Panc1 (cell line): Measurements from ENCODE around the gene HMOX1. TPM values are rescaled to one million over a fixed set of nuclear protein-coding genes. Genes with fewer than 3 reads are reported as not detected.

Source experiments
- ATAC-seq: fragments of 200-7000 bp; cut with Tn5 transposase; 2 replicates; pipeline ENCODE4 v1.9.1; 2020; ENCODE audit warnings: mild to moderate bottlenecking, moderate library complexity
- BruUV-seq: library from RNA; stranded (reverse); fragments of 400-500 nt; replicated peaks from 2 replicates; lab custom pipeline; 2021; lab: Mats Ljungman, UMichigan
- CTCF ChIA-PET: fragments of 300-600 bp; sonication (Branson Sonifier 250); formaldehyde crosslinking; loops from one replicate; lab custom pipeline; 2022; ENCODE audit warnings: antibody characterized with exemption; lab: Charles Lee
- POLR2A ChIA-PET: fragments of 300-600 bp; sonication (Branson Sonifier 250); formaldehyde crosslinking; loops from one replicate; lab custom pipeline; 2022; ENCODE audit warnings: antibody characterized with exemption; lab: Charles Lee
- DNase-seq: peaks from one replicate; pipeline ENCODE4 v3.0.0-alpha.2; 2010; ENCODE audit warnings: low read depth, low spot score
- H3K27ac ChIP-seq: 2 replicates; pipeline ENCODE4 v1.5.1; 2011; ENCODE audit warnings: mild to moderate bottlenecking, low read length, inconsistent platforms
- H3K27me3 ChIP-seq: fragments of 200-500 bp; sonication (Bioruptor generic); 2 replicates; pipeline ENCODE4 v1.6.0; 2014; ENCODE audit warnings: low read length, inconsistent platforms; ENCODE audit not compliant: control insufficient read depth, insufficient read depth
- H3K36me3 ChIP-seq: fragments of 200-500 bp; sonication (Bioruptor generic); 2 replicates; pipeline ENCODE4 v1.5.1; 2014; ENCODE audit warnings: inconsistent platforms, mild to moderate bottlenecking, low read length, moderate library complexity; ENCODE audit not compliant: control insufficient read depth, insufficient read depth
- H3K4me1 ChIP-seq: 2 replicates; pipeline ENCODE4 v1.5.1; 2011; ENCODE audit warnings: inconsistent platforms, mild to moderate bottlenecking, low read length, moderate library complexity; ENCODE audit not compliant: control insufficient read depth, insufficient read depth
- H3K4me3 ChIP-seq, 2 experiments: 2 replicates each; pipeline ENCODE4 v1.5.1; 2011 to 2012; ENCODE audit warnings: low read depth in 2 of 2, low read length in 2 of 2, mild to moderate bottlenecking in 2 of 2, inconsistent platforms in 1 of 2, moderate library complexity in 1 of 2
- H3K9me3 ChIP-seq: fragments of 200-500 bp; sonication (Bioruptor generic); 2 replicates; pipeline ENCODE4 v1.5.1; 2014; ENCODE audit warnings: low read depth, mild to moderate bottlenecking, inconsistent platforms, low read length, moderate library complexity; ENCODE audit not compliant: control insufficient read depth, insufficient read depth
- CTCF ChIP-seq: fragments of 450-650 bp; IDR thresholded peaks from 2 replicates; pipeline ENCODE4 v1.5.1; 2017; ENCODE audit warnings: mild to moderate bottlenecking
- POLR2AphosphoS5 ChIP-seq: IDR thresholded peaks from 2 replicates; pipeline ENCODE4 v1.6.1; 2012; ENCODE audit warnings: mild to moderate bottlenecking, low read depth, low read length, moderate library complexity
- REST ChIP-seq, 2 experiments: IDR thresholded peaks; 2 replicates each; pipeline ENCODE4 v1.6.1; 2011 to 2012; ENCODE audit warnings: low read depth in 2 of 2, control low read depth in 1 of 2, low read length in 1 of 2, mild to moderate bottlenecking in 1 of 2, moderate library complexity in 1 of 2; ENCODE audit not compliant: insufficient read depth in 1 of 2
- SIN3A ChIP-seq: IDR thresholded peaks from 2 replicates; pipeline ENCODE4 v1.6.1; 2012; ENCODE audit warnings: low read depth, mild to moderate bottlenecking, low read length, moderate library complexity, borderline replicate concordance; ENCODE audit not compliant: insufficient read depth
- TCF7L2 ChIP-seq: IDR thresholded peaks from 2 replicates; pipeline ENCODE4 v1.6.1; 2011; ENCODE audit warnings: mild to moderate bottlenecking, low read depth, low read length, inconsistent platforms
- in situ Hi-C: cut with HindIII; loops from 2 replicates; pipeline ENCODE4 v1.10.0; 2016; ENCODE audit warnings: low sequenced_read_pairs, low pct_unique_long_range_greater_than_20kb
- intact Hi-C: fragments of 100-400 bp; cut with micrococcal nuclease; formaldehyde crosslinking; loops from one replicate; pipeline ENCODE4 v1.10.0; 2022; ENCODE audit not compliant: unreplicated experiment
- total RNA-seq: library from RNA; stranded (reverse); gene quantifications from one replicate; pipeline ENCODE4 v1.2.1, GENCODE V29; 2021; ENCODE audit not compliant: unreplicated experiment

Gene HMOX1
- total RNA-seq, 1 experiment from 2014 or later = 105 TPM

GRCh38 chr22:35390933-35391332 is 10.0 kb downstream of the HMOX1 start:
- no TSS peak for BruUV-seq
- no peaks in the 10 kb centered on the region for H3K9me3 ChIP-seq
- in situ Hi-C loops = no loop called here

GRCh38 chr22:35392357-35392756 is 11.5 kb downstream of the HMOX1 start:
- TSS peak; percentile 84 for BruUV-seq
- DNase-seq = no peak
- Histone ChIP-seq H3K27ac (no peak overlapping the region), H3K36me3 (no peaks in the 10 kb centered on the region; the same call in 1 of the 2 replicates), H3K4me1 (peaks cover 25% of the 10 kb centered on the region), H3K27me3 (no peaks in the 10 kb centered on the region), H3K4me3 (no peak overlapping the region), H3K9me3 (no peaks in the 10 kb centered on the region)
- intact Hi-C loops = no loop called here
- no peak for ATAC-seq
- CTCF ChIA-PET = no interaction called here
- in situ Hi-C loops = no loop called here
- POLR2A ChIA-PET = interaction anchor here (0.7 kb wide), 1 partner anchor 324 kb away, joined by 8 read pairs; no protein-coding TSS in a partner anchor
- TF ChIP-seq TCF7L2 (no peak), REST (IDR thresholded peaks at IDR 0.05; ENCODE audit: insufficient read depth in 1 of 2, low read depth in 2 of 2, low read length in 1 of 2) (no peak), CTCF (no peak), POLR2AphosphoS5 (no peak), SIN3A (no peak)

More at GRCh38 chr22:35390933-35391332, 10.0 kb downstream of the HMOX1 start:
- TF ChIP-seq TCF7L2 = no peak
- no peak for TF ChIP-seq CTCF
- TF ChIP-seq SIN3A = no peak
- no peak for TF ChIP-seq REST (IDR thresholded peaks at IDR 0.05; ENCODE audit: insufficient read depth in 1 of 2, low read depth in 2 of 2, low read length in 1 of 2)
- no peak for TF ChIP-seq POLR2AphosphoS5
- DNase-seq = no peak
- H3K4me1 ChIP-seq = peaks cover 15% of the 10 kb centered on the region
- no peak overlapping the region for H3K4me3 ChIP-seq
- ChIA-PET CTCF (no interaction called here), POLR2A (interaction anchor here (0.6 to 0.7 kb wide), 2 partner anchors 13 to 34 kb away, joined by 3 read pairs; no protein-coding TSS in a partner anchor)
- intact Hi-C loops = no loop called here
- H3K36me3 ChIP-seq = no peaks in the 10 kb centered on the region; the same call in 1 of the 2 replicates
- H3K27ac ChIP-seq = no peak overlapping the region
- no peak for ATAC-seq
- no peaks in the 10 kb centered on the region for H3K27me3 ChIP-seq
